GM21576 (cell line): Measurements from ENCODE around the gene LATS2.
"Not testable (repeated sequence)": the region's sequence is repeated elsewhere in the genome, so short reads cannot be mapped to it uniquely, and the experiment has no call there.

Source experiments
- ATAC-seq: cut with Tn5 transposase; IDR thresholded peaks from one replicate; pipeline ENCODE4 v1.9.1; 2021; ENCODE audit warnings: mild to moderate bottlenecking, moderate library complexity; ENCODE audit not compliant: unreplicated experiment

LATS2 gene

DNA sequence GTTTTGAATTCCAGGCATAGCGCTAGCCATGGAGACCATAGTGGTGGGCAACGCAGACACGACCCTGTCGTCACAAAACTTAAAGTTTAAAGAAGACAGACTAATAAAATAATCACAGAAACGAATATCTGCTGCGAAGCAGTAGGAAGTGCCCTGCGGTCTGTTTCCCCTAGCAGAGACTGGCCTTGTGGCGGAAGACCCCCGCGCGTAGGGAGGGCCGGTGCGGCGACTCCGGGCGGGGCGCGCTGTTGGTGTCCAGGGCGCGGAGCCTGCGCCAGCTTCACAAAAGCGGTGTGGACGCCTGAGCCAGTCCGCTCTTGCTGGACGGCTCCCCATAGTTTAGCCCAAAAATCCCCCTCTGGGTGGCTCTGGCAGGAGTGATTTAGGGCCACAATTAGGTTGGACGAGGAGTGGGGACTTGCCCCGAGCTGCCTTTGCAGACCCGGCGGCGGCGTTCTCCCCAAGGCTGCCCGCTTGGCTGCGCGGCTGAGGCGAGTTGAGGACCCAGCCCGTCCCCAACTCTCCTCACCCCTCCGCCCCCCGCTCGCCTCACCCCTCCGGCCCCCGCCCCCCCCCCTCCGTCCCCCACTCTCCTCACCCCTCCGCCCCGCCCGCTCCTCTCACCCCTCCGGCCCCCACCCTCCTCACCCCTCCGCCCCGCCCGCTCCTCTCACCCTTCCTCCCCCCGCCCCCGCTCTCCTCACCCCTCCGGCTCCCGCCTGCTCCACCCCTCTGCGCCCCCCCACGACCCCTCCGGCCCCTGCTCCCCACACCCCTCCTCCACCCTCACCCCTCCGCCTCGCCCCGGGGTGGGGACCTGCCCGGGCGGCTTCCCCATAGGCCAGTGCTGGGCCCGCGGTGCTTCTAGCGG, 14.2 kb upstream of the LATS2 start:
- no peak for ATAC-seq

DNA sequence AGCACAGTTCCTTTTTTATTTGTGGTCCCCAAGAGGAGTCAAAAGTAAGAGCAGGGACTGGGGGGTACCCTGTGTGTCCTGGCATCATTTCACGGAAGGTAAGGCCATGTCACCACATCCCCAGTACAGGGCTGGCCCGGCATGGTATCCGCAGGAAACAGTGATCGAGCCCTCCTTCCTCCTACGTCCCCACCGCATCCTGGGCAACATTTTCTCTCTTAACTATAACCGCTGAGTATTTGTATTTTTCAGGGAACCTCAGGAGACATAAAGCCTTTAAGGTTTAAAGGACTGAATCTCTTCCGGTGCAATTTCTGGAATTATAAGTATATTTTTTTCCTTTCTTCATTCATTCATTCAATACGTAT, 13.6 kb upstream of the LATS2 start:
- ATAC-seq = no peak

DNA sequence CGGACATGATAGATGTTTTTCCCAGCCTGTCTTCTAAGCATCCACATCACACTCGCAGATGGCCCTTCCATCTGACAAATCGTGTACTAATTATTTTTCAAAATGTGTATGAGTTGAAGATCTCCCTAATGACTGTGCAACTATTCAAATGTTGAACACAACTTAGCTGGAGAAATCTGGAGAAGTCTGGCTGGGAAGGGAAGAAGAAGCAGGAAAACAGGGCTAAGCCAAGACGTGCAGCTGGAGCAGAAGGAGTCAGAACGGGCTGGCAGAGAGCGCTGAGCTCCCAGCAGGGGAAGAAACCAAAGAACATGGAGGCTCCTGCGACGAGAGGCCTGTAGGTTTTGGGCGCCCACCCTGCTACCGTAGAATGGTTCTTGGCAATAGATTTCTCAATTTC, 13.2 kb upstream of the LATS2 start:
- no peak for ATAC-seq

DNA sequence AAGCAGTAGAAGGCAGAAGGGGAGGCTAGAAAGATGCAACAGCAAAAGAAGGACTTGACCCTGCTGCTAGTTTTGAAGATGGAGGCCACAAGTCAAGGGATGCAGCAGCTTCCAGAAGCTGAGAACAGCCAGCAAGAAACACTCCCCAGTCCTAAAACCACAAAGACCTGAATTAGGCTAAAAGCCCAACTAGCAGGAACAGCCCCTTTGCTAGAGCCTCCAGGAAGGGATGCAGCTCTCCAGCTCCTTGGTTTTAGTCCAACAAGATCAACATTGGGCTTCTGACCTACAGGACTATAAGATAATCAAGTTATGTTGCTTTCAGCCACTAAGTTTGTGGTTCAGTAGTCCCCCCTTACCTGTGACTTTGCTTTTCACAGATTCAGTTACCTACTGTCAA, 10.5 kb upstream of the LATS2 start:
- no peak for ATAC-seq

DNA sequence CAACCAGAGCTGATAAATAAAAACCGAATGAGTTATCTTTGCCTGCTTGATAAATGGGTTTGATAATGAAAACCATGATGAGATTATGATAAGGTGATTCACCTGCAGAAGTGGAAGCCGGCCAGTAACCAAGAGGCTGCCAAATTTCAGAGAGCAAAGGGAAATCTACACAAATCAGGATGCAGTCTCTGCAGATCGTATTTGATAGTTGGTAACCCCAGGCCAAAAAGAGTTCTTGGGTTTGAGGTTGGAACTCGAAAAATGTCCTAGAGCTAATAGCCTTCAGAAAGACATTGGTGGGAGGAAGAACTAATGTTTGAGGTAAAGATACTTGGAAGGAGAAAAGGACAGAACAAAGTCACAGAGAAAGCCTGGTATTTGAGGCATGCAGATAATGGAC, 9.6 kb upstream of the LATS2 start:
- ATAC-seq = no peak

DNA sequence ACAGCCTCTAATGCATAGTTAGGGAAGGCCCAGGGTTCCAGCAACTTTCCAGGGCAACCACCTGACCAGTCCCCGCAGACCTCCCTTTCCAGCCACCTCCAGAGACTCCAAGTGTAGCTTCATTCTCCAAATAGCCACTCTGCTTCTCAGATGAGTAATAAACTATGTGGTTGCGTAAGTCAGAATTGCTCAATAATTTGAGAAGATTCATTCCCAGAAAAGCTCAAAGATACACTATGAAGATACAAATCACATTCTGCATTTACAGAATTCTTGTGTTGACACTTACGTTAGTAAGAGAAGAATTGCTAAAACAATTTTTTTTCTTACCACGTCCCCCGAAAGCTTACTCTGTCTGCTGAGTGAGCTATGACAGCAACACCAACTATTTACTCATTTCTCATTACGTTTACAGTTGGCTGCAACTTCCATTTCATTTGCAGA, 8.2 kb upstream of the LATS2 start:
- ATAC-seq = no peak

DNA sequence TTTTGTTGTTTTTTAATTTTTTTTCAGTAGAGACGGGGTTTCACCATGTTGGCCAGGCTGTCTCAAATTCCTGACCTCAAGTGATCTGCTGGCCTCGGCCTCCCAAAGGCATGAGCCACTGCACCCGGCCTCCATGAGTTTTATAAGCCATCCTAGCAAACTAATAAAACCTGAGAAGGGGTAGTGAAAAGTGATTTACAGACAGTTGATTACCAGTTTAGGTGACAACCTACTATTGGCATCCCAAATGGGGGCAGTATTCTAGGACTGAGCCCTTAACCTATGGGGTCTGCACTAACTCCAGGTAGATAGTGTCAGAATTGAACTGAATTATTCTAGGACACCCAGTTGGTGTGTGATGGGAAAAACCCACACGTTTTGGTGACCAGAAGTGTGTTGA, 6.5 kb upstream of the LATS2 start:
- ATAC-seq = no peak

DNA sequence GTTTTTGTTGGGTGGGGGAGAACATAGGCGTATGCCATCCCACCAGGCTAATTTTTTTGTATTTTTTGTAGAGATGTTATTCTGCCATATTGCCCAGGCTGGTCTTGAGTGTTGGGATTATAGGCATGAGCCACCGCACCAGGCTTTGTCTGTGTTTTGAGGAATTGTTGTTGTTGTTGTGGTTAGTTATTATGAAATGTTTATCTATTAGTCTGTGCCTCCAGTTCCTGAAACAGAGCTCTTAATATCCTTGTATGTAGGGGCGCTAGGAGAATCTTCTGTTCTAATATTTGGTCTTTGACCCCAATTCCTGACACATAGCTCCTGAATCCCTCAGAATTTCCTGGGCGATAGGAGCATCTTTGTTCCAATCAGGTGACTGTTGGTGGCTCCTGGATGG, 5.6 kb upstream of the LATS2 start:
- no peak for ATAC-seq

DNA sequence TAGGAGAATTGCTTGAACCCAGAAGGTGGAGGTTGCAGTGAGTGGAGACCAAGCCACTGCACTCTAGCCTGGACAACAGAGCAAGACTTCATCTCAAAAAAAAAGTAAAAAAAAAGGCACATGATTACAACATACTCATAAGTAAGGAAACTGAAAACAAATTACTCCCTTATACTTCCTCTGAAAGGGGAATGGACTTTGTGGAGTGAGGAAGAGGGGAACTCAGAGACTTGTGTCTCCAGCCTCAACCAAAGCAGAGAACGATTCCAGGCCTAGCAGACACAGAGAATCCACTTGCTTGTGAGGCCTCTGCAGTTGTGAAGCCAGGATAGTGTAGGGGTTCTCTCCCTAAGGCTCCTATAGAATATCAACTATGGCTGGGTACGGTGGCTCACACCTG, 4.3 kb upstream of the LATS2 start:
- no peak for ATAC-seq

DNA sequence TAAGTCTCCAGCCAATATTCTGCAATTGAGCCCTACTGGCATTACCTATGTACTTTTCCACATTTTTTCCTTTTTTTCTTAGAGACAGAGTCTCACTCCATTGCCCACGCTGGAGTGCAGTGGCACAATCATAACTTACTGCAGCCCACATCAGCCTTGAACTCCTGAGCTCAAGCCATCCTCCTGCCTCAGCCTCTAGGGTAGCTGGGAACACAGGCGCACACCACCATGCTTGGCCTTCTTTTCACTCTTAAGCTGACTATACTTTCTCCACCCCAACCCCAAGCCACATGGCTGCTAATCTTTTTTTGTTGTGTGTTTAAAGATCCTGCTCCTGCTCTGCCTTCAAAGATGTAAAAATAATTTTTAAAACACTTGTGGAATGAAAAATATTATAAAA, 1.6 kb upstream of the LATS2 start:
- ATAC-seq = no peak

DNA sequence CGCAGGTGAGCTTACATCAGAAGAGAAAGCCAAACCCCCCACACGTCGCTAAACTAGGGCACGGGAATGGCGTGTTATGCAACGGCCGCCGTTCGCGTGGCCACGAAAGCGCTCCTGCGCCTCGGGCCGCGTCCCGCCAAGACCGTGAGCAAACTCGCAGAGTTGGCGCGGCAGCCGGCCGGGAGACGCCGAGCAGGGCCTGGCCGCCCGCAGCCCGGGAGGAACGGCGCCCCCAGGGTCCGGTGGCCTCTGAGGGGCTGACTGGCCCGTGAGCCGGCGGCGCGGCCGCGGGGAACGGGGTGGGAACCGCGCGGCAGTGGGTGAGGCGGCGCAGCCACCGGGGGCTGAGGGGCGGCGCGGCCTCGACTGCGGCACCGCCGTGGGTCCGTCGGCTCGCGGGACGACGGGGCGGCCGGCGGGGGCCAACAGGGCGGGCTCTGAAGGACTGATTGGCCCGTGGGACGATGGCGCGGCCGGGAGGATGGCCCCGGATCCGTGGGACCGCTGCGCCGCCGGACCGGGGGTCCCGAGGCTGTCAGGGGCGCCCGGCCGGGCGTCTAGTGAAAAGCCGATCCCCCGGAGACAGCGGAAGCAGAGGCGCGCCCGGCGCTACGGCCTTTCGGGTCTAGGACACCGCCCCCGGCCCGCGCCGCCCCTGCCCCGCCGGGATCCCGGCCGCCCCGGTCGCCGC, 903 bp downstream of the LATS2 start:
- ATAC-seq = peak; percentile 2

DNA sequence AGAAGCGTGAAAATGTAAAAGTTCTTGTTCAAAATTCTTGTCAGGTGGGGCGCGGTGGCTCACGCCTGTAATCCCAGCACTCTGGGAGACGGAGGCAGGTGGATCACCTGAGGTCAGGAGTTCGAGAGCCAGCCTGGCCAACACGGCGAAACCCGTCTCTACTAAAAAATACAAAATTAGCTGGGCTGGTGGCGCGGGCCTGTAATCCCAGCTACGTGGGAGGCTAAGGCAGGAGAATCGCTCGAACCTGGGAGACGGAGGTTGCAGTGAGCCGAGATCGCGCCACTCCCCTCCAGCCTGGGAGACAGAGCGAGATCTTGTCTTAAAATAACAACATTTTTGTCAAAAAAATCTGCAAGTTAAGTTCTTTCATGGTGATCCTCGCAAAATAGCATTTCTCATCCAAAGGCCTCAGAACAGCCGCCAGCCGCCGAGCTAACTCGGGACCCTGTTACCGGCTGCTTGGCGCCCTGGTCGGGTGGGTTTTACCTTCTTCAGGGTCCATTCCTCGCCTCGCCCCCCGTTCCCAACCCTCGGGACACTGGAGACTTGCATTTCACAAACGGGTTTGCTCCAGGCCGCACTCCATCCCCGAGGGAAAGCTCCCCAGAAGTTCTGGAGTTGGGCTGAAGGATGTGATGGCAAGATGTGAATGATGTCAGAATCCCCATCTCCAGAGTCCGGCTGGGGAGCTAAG, 1.6 kb downstream of the LATS2 start:
- no peak for ATAC-seq

DNA sequence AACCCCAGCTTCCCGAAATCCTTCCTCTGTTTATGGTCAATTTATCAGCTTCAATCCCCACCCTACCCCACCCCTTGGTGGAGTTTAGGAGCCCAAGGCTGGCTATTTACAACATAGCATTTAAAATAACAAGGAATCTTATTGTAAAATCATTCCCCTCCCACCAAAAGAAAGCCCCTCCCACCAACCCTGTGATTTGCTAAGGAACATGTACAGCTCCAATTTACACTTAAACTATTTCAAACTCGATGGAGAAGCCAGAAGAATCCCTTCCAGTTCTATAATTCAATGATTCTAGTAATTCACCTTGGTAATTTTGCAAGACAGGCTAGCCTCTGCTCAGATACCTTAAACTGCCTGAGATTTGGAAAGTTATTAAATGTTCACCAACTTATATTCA, 3.0 kb downstream of the LATS2 start:
- no peak for ATAC-seq

DNA sequence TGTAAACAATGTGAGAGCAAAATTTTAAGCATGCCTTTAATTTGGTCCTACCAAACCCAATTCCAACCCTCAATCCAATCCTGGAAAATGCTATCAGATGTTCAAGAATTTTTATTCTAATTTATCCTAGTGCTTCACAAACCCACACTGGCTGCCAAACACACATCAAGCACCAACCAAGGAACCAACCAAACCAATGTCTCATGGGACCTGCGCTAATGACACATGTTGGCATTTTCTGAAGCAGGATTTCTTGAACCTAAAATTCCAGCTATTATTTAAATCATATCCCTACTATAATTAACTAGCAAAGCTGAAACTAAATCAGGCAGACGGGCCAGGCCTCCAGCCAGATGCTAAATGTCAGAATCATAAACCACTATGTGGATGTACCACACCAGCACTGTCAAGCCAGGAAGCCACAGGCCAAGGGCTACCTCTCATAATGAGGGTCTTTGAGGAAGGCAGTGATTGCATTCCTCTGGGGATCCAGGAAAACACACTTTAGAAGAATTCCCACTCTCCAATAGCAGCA, 5.8 kb downstream of the LATS2 start:
- no peak for ATAC-seq

DNA sequence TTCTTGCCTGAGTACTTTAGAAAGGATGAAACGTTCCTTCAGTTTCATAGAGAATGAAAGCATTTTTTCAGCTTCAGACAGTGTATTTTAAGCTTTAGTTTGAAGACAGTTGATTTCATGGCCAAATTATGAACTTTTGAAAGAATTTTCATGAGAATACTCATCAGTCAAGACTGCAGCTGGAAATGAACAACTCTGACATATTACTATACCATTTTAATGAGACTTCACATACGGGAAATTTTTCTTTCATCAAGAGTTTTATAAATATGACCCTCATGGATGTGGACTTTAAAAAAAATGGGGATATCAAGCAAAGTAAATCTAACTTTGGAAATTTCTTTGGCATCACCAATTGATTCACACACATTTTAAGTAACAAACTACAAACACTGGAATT, 6.4 kb downstream of the LATS2 start:
- ATAC-seq = no peak

DNA sequence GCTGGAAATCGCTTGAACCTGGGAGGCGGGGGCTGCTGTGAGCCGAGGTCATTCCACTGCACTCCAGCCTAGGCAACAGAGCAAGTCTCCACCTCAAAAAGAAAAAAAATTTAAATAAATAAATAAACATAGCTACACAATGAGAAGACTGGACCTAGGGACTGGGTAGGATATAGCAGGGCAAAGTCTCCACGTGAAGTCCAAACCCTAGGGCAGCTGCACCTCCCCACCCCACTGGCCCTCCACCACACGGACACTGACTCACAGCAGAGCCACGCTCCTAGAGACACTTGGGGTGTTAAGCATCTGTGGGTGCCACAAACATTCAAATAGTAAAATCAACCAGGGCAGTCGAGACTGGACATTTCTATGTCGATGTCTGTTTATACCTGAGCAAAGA, 7.1 kb downstream of the LATS2 start:
- ATAC-seq = no peak

DNA sequence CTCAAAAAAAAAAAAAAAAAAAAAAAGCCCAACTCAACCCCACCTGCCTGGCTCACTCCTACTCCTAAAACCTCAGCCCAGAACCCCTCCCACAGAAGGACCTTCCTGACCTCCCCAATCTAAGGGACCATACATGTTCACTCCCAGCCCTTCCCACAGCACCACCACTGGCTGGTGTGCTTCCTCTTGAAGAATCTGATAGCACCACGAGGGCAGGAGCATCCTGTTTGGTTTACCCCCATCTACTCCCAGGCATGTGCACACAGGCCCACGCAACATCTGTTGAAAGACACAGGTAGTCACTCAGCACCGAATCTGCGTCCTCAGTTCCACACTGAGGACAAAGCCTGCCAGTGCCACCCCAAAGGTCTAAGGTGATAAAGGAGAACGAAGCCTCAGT, 8.2 kb downstream of the LATS2 start:
- no peak for ATAC-seq

DNA sequence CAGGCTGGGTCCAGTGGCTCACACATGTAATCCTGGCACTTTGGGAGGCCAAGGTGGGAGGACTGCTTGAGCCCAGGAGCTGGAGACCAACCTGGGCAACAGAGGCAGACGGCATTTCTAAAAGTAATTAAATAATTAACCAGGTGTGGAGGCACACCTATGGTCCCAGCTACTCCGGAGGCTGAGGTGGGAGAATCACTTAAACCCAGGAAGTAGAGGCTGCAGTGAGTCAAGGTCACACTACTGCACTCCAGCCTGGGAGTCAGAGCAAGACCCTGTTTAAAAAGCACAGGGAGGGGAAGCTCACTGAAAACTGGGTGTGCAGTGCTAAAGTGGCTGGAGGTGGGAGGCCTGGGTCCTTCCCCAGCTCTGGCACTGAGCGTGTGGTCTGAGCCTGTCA, 9.7 kb downstream of the LATS2 start:
- no peak for ATAC-seq

DNA sequence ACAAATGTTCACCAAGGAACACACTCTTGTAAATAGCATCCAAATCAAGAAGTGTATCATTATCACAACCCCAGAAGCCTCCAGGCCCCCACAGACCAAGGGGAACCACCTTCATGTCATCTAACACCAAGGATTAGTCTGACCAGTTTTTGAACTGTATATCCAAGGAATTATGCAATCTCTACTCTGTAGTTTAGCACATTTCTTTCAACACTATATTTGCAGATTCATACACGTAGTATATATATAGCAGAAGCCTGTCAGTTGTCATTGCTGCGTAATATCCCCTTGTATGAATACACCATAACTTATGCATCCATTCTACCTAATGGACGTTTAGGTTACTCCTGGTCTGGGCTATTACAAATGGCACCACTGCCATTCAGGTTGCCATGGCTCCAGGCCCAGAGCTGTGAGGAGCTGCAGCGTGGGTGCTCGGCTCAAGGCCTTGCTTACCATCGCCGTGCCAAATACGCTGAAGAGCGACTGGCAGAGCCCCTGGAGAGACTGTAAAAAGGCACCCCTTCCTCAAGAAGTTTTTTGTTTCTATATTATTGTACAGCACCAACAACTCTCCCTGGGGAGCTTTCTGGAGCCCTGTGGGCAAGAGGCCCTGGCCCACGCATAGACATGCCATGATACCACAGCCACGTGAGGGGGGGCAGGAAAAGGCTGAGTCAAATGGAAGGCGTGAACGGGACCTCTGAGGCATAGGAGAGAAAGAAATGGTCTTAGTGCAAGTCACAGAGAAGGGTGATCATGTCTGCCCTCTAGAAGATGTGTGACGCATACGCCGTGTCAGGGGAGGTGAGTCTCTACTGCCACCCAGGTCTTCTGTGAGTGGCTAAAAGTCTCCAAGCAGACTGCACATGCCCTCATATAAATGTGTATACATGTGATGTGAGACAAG, 10.8 kb downstream of the LATS2 start:
- no peak for ATAC-seq

DNA sequence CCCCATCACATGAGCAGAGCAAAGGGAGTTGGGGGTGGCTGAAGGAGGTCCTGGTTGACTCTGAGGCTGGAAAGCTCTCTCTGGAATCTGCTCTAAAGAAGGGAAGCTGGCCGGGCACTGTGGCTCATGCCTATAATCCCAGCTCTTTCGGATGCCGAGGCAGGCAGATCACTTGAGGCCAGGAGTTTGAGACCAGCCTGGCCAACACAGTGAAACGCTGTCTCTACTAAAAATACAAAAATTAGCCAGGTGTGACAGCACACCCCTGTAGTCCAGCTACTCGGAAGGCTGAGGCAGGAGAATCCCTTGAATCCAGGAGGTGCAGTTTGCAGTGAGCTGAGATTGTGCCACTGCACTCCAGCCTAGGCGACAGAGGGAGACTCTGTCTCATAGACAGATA, 11.7 kb downstream of the LATS2 start:
- ATAC-seq = not testable (repeated sequence)
